H1 (cell line): ENCODE results near the gene RASGEF1B. TPM values are rescaled to one million over a fixed set of nuclear protein-coding genes. Genes with fewer than 3 reads are reported as not detected.

Experiments
- CREB1 ChIP-seq: IDR thresholded peaks from 2 replicates; pipeline ENCODE4 v1.6.1; 2012; ENCODE audit warnings: inconsistent platforms
- POLR2A ChIP-seq, 2 experiments: IDR thresholded peaks; 1 replicate in 1 of 2; 2 replicates in 1 of 2; pipeline ENCODE4 v1.6.1; 2011; ENCODE audit warnings: low read depth in 2 of 2, low read length in 2 of 2, mild to moderate bottlenecking in 2 of 2; ENCODE audit errors: control extremely low read depth in 1 of 2
- polyA plus RNA-seq, 7 experiments: library from polyadenylated mRNA; depleted of rRNA in 3 of 7; stranded (reverse) in 5 of 7; unstranded in 2 of 7; fragments of >200 nt in 5 of 7; fragments of 200-250 nt in 2 of 7; gene quantifications; 1 replicate in 5 of 7; 2 replicates in 1 of 7; 4 replicates in 1 of 7; pipeline versions ENCODE4 v1.2.1 to v1.2.3, GENCODE V29; 2011 to 2013; ENCODE audit warnings: missing spikeins in 2 of 7, mixed read lengths in 2 of 7
- total RNA-seq: library from RNA; stranded (reverse); fragmentation: NEBNext Ultra II Directional; extraction: Animal tissue kit (Norgen Biotek cat#: 25700); gene quantifications from 2 replicates; pipeline ENCODE4 v1.2.1, GENCODE V29; 2021
- TF ChIP-seq, protein P1 (sequence below): fragments of 300-600 bp; sonication (generic); IDR thresholded peaks from 2 replicates; pipeline ENCODE4 v1.7.1; 2012; ENCODE audit warnings: low read length, moderate library complexity, mild to moderate bottlenecking, inconsistent platforms; ENCODE audit not compliant: insufficient replicate concordance

RASGEF1B gene
- total and polyA plus RNA-seq, 2 of the 8 experiments (the other 6 are each of a cell fraction or from before 2014, with no cell fraction given) = 1.6 to 4.7 TPM

DNA sequence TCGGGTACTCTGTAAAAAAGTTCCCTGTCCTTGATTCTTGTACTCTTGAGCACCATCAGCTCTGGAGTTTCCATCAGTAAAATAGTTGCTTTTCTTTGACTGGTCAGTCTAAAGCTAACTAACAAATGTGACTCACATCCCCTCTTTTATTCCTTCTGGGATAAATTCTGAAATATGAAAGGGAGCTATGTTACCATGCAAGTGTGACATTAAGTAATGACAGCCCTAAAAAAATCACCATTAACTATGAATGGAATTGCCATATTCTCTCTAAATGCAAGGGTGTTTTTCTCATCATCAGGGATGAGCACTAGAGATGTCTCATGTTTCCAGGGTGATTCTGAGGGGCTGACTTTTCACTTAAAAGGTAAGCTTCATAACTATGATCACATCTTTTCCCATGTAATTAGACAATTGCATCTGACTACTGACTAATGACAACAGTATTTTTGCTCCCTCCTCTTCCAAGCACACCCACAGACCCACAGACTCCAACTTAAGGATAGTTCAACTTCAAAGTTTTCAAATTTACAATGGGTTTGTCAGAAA is 26.9 kb upstream of the RASGEF1B start (continued):
- TF ChIP-seq, protein P1, sequence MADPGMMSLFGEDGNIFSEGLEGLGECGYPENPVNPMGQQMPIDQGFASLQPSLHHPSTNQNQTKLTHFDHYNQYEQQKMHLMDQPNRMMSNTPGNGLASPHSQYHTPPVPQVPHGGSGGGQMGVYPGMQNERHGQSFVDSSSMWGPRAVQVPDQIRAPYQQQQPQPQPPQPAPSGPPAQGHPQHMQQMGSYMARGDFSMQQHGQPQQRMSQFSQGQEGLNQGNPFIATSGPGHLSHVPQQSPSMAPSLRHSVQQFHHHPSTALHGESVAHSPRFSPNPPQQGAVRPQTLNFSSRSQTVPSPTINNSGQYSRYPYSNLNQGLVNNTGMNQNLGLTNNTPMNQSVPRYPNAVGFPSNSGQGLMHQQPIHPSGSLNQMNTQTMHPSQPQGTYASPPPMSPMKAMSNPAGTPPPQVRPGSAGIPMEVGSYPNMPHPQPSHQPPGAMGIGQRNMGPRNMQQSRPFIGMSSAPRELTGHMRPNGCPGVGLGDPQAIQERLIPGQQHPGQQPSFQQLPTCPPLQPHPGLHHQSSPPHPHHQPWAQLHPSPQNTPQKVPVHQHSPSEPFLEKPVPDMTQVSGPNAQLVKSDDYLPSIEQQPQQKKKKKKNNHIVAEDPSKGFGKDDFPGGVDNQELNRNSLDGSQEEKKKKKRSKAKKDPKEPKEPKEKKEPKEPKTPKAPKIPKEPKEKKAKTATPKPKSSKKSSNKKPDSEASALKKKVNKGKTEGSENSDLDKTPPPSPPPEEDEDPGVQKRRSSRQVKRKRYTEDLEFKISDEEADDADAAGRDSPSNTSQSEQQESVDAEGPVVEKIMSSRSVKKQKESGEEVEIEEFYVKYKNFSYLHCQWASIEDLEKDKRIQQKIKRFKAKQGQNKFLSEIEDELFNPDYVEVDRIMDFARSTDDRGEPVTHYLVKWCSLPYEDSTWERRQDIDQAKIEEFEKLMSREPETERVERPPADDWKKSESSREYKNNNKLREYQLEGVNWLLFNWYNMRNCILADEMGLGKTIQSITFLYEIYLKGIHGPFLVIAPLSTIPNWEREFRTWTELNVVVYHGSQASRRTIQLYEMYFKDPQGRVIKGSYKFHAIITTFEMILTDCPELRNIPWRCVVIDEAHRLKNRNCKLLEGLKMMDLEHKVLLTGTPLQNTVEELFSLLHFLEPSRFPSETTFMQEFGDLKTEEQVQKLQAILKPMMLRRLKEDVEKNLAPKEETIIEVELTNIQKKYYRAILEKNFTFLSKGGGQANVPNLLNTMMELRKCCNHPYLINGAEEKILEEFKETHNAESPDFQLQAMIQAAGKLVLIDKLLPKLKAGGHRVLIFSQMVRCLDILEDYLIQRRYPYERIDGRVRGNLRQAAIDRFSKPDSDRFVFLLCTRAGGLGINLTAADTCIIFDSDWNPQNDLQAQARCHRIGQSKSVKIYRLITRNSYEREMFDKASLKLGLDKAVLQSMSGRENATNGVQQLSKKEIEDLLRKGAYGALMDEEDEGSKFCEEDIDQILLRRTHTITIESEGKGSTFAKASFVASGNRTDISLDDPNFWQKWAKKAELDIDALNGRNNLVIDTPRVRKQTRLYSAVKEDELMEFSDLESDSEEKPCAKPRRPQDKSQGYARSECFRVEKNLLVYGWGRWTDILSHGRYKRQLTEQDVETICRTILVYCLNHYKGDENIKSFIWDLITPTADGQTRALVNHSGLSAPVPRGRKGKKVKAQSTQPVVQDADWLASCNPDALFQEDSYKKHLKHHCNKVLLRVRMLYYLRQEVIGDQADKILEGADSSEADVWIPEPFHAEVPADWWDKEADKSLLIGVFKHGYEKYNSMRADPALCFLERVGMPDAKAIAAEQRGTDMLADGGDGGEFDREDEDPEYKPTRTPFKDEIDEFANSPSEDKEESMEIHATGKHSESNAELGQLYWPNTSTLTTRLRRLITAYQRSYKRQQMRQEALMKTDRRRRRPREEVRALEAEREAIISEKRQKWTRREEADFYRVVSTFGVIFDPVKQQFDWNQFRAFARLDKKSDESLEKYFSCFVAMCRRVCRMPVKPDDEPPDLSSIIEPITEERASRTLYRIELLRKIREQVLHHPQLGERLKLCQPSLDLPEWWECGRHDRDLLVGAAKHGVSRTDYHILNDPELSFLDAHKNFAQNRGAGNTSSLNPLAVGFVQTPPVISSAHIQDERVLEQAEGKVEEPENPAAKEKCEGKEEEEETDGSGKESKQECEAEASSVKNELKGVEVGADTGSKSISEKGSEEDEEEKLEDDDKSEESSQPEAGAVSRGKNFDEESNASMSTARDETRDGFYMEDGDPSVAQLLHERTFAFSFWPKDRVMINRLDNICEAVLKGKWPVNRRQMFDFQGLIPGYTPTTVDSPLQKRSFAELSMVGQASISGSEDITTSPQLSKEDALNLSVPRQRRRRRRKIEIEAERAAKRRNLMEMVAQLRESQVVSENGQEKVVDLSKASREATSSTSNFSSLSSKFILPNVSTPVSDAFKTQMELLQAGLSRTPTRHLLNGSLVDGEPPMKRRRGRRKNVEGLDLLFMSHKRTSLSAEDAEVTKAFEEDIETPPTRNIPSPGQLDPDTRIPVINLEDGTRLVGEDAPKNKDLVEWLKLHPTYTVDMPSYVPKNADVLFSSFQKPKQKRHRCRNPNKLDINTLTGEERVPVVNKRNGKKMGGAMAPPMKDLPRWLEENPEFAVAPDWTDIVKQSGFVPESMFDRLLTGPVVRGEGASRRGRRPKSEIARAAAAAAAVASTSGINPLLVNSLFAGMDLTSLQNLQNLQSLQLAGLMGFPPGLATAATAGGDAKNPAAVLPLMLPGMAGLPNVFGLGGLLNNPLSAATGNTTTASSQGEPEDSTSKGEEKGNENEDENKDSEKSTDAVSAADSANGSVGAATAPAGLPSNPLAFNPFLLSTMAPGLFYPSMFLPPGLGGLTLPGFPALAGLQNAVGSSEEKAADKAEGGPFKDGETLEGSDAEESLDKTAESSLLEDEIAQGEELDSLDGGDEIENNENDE = no peak
- TF ChIP-seq CREB1 (no peak), POLR2A (IDR thresholded peaks at IDR 0.05; ENCODE audit: control extremely low read depth in 1 of 2, low read depth in 2 of 2, low read length in 2 of 2) (no peak)
- TF ChIP-seq, all 59 proteins: peak for 0
